Stimulated activated CD8-positive, alpha-beta memory T cell treated with anti-CD3 and anti-CD28 coated beads, Interleukin-12 subunit alpha, Interleukin-12 subunit beta, amount 100 ng/mL, for 24 hours (primary cell): ENCODE results near the gene ZNF669.
A peak's percentile ranks its signal among the peaks of the same experiment; 100 is the strongest.

Source experiments
- DNase-seq: peaks from one replicate; pipeline ENCODE4 v3.0.0-alpha.2; 2020; ENCODE audit errors: extremely low read depth

ZNF669 gene

GRCh38 chr1:247111259-247111699 is 7.1 kb upstream of the ZNF669 start:
- DNase-seq: no peak

DNA sequence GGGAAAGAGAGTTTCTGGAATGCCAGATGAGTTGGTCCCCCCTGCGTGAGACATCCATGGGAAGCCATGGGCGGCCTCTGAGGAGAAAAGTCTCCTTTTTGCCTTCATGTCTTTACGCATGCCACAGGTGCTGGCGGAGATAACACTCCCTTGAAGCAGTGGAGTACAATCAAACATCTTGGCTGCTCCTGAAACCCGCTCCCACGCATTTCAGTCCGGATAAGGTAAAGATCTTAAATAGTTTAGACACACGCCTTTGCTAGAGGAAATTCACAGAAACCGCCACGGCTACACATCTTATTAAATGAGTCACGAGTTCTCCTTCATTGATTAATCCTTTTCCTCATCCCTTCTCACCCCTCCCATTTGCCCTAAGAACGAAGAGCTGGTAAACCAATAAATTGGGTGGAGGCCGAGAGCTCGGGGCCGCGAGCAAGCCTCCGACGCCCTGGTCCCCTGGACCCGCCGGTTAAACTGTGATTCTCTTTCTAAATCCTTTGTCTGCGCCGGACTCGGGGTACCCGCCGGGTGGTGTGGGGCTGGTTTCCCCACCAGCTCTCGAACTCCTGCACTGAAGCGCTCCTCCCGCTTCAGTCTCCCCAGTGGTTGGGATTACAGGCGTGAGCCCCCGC is 6.6 kb upstream of the ZNF669 start:
- DNase-seq: no peak

DNA sequence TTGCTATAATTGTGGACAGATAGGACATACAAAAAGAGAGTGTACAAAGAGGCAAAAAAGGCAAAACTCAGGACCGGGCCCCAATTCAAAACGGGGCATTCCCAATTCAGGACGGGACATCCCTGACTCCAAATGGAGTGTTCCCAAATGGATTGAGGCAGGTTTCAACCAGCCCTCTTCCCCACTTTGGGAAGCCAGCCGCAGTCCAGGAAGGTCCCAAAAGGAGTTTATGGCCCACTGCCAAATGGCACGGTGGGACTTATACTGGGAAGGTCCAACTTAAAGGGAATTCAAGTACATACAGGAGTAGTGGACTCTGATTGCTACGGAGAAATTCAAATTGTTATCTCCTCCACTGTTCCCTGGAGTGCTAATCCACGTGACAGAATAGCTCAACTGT is 3.5 kb upstream of the ZNF669 start:
- no peak for DNase-seq

- DNase-seq: no peak
These were observed 1.8 kb upstream of the ZNF669 start for GRCh38 chr1:247105966-247106365.

GRCh38 chr1:247104965-247105364 is 809 bp upstream of the ZNF669 start:
- DNase-seq: no peak

- DNase-seq: no peak
These were observed 1.8 kb downstream of the ZNF669 start for GRCh38 chr1:247102381-247102780.

- DNase-seq: no peak
These were observed 3.4 kb downstream of the ZNF669 start for GRCh38 chr1:247100676-247101279.

GRCh38 chr1:247096958-247097357 is 7.2 kb downstream of the ZNF669 start:
- no peak for DNase-seq

GRCh38 chr1:247096544-247096943 is 7.6 kb downstream of the ZNF669 start:
- no peak for DNase-seq

DNA sequence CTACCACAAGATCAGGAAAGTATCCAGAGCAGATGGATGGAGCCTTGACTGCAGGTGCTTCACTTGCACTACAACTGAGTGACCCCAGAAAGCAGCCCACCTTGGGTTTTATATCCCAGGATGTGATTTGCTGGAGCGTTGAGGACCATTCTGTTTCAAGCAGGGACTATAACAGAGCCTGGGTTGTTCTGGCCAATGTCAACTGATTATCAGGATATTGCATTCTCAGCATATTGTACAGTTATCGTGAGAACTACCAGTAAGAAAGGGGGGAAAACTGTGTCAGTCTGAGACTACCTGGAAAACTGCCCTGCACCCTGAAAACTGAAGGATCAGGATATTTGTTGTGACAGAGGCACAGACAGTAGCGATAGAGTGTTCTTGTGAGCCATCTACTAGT is 8.0 kb downstream of the ZNF669 start:
- no peak for DNase-seq

GRCh38 chr1:247090455-247090854 is 13.7 kb downstream of the ZNF669 start:
- no peak for DNase-seq

- no peak for DNase-seq
These were observed 14.4 kb downstream of the ZNF669 start for GRCh38 chr1:247089616-247090375.

- no peak for DNase-seq
These were observed 15.2 kb downstream of the ZNF669 start for GRCh38 chr1:247088967-247089366.

DNA sequence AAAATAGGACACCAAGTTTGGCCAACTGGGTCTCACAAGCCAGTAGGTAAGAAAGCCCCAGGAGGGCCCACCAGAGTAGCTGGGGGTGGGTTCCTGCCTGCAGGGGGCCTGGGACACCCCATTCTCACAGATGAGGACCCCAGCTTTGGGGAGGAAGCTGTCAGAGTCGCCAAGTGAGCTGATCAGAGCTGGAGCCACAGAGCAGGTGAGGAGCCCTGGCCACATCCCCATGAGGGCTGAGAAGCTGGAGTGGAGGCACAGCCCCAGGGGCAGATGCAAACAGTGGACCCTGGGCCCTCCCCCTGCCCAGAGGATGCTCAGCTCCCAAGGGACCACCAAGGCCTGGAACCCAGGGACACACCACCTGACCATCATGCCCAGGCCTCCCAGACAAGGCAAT is 16.9 kb downstream of the ZNF669 start:
- DNase-seq: no peak

DNA sequence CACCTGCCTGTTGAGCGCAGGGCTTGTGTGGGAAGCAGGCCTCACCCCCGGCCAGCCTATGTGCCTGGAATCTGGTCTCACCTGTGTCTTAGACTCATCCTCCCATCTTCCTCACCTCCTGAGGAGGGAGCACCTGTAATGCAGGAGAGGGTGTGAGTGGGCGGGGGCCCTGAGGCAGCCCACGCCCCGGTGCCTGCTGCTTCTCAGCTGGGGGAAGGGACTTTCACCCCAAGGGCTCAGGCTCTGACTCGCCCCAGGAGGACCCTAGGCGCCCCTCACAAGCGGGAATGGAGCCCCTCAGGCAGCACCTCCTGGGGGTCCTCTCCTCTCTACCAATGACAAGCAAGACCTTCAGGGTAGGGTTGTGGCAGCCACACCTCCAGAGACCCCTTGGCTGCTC is 18.8 kb downstream of the ZNF669 start:
- DNase-seq: no peak

GRCh38 chr1:247084771-247085170 is 19.4 kb downstream of the ZNF669 start:
- DNase-seq: no peak

GRCh38 chr1:247079141-247079874 is 24.8 kb downstream of the ZNF669 start:
- DNase-seq: no peak

- peak; percentile 81 for DNase-seq
These were observed 25.7 kb downstream of the ZNF669 start, which contains the start of gene ZNF670 for GRCh38 chr1:247078258-247079140. TSS of gene ZNF670 (minus strand) at chr1:247078811. CDS start at chr1:247078596, 215 bp downstream.

- DNase-seq: no peak
These were observed 26.3 kb downstream of the ZNF669 start for GRCh38 chr1:247077876-247078257.

DNA sequence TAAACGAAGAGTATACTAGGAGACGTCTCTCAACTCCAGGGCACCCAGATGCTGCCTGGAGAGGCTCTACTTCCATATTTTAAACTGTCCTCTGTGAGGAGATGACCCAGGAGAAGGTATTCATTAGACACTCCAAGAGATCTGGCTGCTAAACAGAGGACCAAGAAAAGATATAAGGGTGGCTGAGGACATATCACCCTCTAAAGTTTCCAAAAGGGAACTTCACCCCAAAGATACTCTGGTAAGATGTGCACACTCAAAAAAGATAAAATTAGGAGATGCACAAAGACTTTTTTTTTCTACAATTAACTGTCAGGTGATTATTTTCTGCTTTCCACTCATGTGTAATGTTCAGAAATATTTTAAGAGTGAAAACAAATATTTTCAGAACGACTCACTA is 26.9 kb downstream of the ZNF669 start:
- DNase-seq: no peak

GRCh38 chr1:247070645-247071044 is 33.5 kb downstream of the ZNF669 start:
- DNase-seq: no peak
